Adipocyte (in vitro differentiated cells): ENCODE measurements around the gene EN1.

ENCODE experiments used
- DNase-seq: peaks from one replicate; pipeline ENCODE4 v3.0.0-alpha.2; 2015; ENCODE audit warnings: low read depth
- H3K27me3 ChIP-seq: replicated peaks from 2 replicates; pipeline ENCODE4 v1.7.0; 2013; ENCODE audit warnings: mild to moderate bottlenecking, low read length, moderate library complexity; ENCODE audit not compliant: control insufficient read depth, insufficient read depth
- H3K36me3 ChIP-seq: 2 replicates; pipeline ENCODE4 v1.7.0; 2013; ENCODE audit warnings: low read length, mild to moderate bottlenecking, moderate library complexity; ENCODE audit not compliant: control insufficient read depth, insufficient read depth, severe bottlenecking
- H3K4me1 ChIP-seq: 2 replicates; pipeline ENCODE4 v1.7.0; 2013; ENCODE audit warnings: mild to moderate bottlenecking, low read length, moderate library complexity; ENCODE audit not compliant: control insufficient read depth, insufficient read depth
- H3K4me3 ChIP-seq: 2 replicates; pipeline ENCODE4 v1.7.0; 2013; ENCODE audit warnings: mild to moderate bottlenecking, low read length, moderate library complexity
- H3K9ac ChIP-seq: 2 replicates; pipeline ENCODE4 v1.7.0; 2013; ENCODE audit warnings: mild to moderate bottlenecking, low read length, moderate library complexity
- H3K9me3 ChIP-seq: 2 replicates; pipeline ENCODE4 v1.7.0; 2013; ENCODE audit warnings: mild to moderate bottlenecking, low read length, moderate library complexity; ENCODE audit not compliant: control insufficient read depth

EN1 gene

DNA sequence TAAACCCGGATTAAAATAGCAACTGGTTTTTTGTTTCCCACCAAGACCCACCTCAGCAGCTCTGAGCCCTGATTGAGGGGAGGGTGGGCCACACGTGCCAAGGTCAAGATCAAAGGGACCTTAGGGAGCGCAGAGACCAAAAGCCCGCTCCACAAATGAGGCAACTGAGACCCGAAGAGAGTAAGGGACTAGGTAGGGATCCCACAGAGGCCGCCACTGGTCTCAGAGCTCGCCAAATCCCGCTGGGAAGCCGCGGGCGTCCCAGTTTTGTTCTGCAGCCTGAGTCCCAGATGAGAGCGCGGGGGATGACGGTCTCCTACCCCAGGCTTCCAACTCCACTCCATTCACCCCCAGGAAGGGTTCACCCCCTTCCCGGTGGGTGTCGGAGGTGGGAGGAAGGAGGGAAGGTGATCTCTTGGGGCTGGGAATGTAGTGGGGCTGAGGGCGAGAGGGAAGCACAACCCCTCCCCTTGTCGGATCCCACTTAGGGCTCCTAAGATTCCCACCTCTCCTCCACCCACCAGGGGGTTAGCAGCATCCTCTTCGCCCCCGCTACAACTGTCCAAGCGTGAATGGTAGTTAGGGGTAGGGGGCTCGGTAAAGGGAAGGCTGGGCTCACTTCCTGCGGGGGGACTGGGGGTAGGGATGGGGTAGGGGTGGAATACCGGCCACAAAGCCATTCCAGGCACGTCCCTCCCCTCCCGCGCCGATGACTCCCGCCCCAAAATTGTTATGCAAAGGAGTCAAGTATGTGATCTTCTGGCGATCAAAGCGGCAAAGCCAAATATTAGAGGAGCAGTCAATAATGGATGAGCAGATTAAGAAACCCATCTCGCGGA lies 7.3 kb upstream of the EN1 start:
- peak overlapping the region; percentile 82 for H3K4me3 ChIP-seq
- DNase-seq, result no peak
- H3K9me3 ChIP-seq, result no peaks in the 10 kb centered on the region
- peaks cover 37% of the 10 kb centered on the region for H3K27me3 ChIP-seq
- peak overlapping the region; percentile 79 for H3K9ac ChIP-seq
- H3K36me3 ChIP-seq, result no peaks in the 10 kb centered on the region
- H3K4me1 ChIP-seq, result peaks cover 17% of the 10 kb centered on the region

DNA sequence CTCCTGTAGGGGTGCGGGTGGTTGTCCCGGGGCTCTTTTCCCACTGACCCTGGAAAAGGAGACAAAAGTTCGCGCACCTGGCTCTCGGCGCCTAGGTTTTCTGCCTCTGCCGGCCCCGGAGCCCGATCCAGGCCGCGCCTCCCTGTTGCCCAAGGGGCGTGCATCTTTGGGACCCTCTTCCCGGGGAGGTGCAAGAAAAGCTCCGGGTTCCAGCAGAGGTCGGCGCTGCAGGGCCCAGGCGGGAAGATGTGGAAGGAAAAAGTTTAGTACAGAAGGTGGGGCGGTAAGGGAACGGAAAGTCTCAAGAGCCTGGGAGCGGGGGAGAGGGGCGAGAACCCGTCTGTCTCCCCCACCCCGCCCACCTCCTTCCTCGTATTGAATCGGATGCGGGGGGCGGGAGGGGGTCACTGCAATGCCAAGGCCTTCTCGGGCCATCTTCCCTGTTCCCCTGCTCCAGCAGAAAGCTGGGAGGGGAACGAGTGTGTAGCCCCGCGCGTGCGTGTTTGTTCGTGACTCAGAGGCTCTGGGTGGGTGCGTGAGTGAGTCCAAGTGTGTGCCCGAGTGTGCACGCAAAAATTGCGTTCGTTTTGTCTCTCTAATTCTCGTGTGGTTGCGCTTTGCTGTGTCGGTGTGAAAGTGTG lies 6.3 kb upstream of the EN1 start:
- Histone ChIP-seq H3K36me3 (no peaks in the 10 kb centered on the region), H3K27me3 (peaks cover 27% of the 10 kb centered on the region), H3K9ac (peak overlapping the region; percentile 67), H3K9me3 (no peaks in the 10 kb centered on the region), H3K4me3 (peak overlapping the region; percentile 69), H3K4me1 (peaks cover 21% of the 10 kb centered on the region)
- DNase-seq, result no peak

DNA sequence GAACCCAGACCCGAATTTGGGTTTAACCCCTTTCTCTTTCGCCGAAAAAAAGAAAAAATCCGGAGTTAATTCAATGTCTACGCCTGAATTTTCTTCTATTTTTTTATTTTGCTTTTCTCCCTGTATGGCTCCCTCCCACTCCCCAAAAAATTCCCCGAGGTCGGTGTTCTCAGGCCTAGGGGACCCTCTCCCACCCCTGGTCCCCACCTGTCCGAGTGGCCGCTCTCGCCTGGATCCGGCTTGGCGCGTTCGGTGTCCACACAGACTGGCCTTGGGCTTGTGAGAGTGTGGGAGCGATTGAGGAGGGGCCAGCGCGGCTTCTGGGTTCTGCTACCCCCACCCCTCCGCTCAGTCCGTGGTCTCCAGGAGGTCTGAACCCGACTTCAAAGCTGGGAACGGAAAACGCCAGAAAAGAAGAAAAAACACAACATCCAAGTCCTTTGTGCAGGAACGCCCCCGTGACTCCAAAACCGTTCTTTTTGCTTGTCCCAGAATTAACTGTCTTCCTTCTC lies 5.7 kb upstream of the EN1 start:
- Histone ChIP-seq H3K9ac (peak overlapping the region; percentile 67), H3K4me1 (peaks cover 27% of the 10 kb centered on the region), H3K36me3 (no peaks in the 10 kb centered on the region), H3K27me3 (peaks cover 23% of the 10 kb centered on the region), H3K4me3 (peak overlapping the region; percentile 69), H3K9me3 (no peaks in the 10 kb centered on the region)
- DNase-seq, result no peak

DNA sequence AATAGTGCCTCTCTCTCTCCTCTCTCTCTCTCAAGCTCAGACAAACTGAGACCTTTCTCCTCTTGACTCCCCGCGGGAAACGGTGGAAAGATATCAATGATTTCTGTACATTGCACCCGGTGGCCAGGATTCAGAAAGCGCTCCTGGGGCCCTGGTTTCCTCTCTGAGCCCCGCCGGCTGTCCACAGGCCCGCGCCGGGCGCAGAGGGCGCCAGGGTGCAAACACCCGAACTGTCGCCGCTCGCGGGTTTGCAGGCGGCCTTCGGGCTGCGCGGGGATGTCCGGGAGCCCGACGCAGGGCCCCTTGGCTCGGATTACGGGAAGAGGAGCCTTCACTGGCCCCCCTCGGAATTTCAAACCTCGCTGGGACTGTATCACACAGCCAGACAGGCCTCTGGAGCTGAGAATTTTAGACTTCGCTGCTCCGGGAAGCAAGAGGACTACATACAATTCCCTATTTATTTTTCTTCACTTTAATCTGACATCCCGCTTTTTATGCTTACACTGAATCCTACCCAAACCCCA lies 5.2 kb upstream of the EN1 start:
- Histone ChIP-seq H3K4me3 (peak overlapping the region; percentile 69), H3K27me3 (peaks cover 18% of the 10 kb centered on the region)

DNA sequence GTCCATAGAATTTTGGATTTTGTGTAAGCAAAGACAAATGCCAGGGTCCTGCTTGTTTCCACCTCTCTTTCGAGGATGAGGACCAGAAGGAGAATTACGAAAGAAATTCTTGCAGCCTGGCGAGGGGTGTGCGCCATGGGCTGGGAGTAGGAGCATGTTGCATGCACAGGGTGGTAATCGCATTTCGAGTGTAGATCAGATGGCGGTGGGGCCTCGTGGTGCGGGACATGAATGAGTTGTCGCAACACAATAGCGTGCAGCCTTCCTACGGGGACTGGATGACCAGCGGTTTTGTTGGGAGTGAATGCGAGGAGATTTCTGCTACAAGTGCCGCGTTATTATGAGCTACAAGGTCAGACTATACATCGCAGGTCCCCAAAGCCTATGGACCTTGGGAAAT lies 4.2 kb upstream of the EN1 start:
- no peak for DNase-seq
- H3K9me3 ChIP-seq, result no peaks in the 10 kb centered on the region
- no peak overlapping the region for H3K4me3 ChIP-seq
- H3K4me1 ChIP-seq, result peaks cover 19% of the 10 kb centered on the region
- no peaks in the 10 kb centered on the region for H3K36me3 ChIP-seq
- H3K9ac ChIP-seq, result no peak overlapping the region
- peaks cover 8% of the 10 kb centered on the region for H3K27me3 ChIP-seq

More for the DNA sequence above, 5.2 kb upstream of the EN1 start:
- Histone ChIP-seq H3K9me3 (no peaks in the 10 kb centered on the region), H3K9ac (peak overlapping the region; percentile 67), H3K4me1 (peaks cover 23% of the 10 kb centered on the region), H3K36me3 (no peaks in the 10 kb centered on the region)
- no peak for DNase-seq

DNA sequence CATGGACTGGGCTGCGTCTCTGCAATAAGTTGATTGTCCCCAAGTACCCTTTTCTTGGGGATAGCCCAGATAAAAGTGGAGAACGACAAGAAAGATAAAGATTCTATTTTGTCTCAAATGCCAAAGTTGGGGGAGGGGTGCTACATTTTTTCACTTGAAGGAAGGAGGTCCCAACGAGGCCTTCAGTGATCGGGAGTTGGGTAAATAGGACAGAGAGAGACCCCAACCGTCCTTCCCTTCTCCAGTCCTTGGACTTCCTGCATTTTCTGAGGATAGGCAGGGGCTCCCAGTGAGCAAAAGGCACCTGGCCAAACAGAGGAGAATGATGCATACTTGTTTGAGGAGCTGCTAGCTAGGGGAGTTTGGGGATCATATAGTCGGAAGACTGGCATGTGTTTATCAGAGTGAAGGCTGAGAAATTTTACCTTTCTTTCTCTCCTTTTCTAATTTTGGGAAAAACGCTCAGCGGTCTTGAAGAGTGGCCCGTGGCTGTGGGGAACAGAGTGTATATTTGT lies 3.5 kb upstream of the EN1 start:
- Histone ChIP-seq H3K27me3 (peaks cover under 1% of the 10 kb centered on the region), H3K9me3 (no peaks in the 10 kb centered on the region), H3K4me1 (peaks cover 14% of the 10 kb centered on the region), H3K36me3 (no peaks in the 10 kb centered on the region), H3K9ac (no peak overlapping the region), H3K4me3 (no peak overlapping the region)
- no peak for DNase-seq

DNA sequence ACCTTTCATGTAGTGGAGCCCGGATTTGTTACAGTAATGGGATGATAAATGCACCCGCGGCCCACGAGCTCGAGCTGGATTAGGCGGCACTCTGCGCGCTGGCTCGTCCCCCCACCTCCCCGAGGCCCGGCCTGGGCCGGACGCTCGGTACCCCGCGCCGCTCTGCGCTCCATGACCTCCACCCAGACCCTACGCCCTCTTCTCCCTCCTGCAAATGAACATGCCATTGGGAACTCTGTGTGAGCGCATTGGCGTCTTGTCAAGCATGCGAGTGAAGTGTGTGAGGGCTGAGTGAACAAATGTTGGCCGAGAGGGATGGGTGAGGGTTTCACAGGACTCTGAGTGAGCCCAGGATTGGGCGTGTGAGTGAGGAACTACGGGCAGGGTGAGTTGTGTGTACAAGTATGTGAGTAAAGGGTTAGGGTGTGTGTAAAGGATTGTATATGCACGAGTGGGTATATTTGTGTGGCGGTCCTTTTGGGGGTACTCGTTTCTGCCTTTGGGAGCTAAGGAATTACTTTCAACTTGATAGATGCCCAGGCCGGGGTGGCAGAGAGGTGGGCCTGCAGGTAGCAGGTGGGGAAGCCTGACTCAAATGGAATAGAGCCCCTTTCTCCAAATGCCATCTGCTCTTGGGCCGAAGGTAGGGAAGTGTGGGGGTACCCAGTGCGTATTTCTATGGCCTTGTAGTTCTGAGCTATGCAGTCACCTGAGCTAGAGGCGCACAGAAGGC lies 2.9 kb upstream of the EN1 start:
- Histone ChIP-seq H3K27me3 (no peaks in the 10 kb centered on the region), H3K36me3 (no peaks in the 10 kb centered on the region), H3K9me3 (no peaks in the 10 kb centered on the region), H3K4me3 (no peak overlapping the region), H3K4me1 (peaks cover 12% of the 10 kb centered on the region), H3K9ac (no peak overlapping the region)
- DNase-seq, result no peak

DNA sequence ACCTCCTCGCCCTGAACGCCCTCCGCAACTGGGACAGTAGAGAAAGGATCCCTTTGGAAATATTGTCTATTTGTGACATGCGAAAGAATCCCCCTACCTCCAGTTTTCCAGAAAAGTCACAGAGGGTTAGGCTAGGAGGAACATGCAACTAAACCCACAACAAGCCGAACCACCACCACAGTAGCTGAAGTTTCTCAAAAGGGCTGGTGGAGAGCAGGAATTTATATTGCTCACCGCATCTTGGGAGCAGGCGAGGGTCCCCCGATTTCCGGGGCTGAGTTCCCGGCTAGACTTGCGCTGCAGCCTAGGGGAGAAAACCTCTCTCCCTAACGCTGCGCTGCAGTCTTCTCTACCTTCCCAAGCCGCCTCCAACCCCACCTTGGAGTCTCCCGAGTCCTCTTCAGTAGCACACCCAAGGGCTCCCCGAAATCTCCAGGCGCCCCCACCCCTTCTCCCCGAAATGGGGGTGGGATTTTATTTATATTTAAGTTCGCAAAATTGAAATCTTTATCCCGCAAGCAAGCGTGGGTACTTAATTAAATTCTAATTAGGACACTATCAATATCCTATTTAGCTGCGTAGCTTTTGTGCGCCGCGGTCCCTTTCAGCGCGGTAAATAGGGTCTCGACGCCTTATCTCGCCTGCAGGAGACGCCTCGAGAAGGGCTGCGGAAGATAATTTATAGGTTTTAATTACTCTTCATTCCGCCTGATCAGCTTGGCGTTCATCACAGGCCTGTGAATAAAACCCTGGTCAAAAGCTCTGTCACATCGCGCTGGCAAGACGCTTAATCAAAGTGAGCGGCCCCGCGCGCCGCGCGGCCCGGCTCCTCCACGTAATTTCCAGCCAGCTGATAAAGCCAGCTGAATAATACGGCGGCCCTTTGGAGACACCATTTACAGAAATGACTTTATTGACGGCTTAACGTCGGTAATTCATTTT lies 2.0 kb upstream of the EN1 start:
- Histone ChIP-seq H3K9me3 (no peaks in the 10 kb centered on the region), H3K36me3 (peaks cover 4% of the 10 kb centered on the region), H3K9ac (peak overlapping the region; percentile 92), H3K4me1 (peaks cover 12% of the 10 kb centered on the region), H3K27me3 (no peaks in the 10 kb centered on the region), H3K4me3 (no peak overlapping the region)
- no peak for DNase-seq

DNA sequence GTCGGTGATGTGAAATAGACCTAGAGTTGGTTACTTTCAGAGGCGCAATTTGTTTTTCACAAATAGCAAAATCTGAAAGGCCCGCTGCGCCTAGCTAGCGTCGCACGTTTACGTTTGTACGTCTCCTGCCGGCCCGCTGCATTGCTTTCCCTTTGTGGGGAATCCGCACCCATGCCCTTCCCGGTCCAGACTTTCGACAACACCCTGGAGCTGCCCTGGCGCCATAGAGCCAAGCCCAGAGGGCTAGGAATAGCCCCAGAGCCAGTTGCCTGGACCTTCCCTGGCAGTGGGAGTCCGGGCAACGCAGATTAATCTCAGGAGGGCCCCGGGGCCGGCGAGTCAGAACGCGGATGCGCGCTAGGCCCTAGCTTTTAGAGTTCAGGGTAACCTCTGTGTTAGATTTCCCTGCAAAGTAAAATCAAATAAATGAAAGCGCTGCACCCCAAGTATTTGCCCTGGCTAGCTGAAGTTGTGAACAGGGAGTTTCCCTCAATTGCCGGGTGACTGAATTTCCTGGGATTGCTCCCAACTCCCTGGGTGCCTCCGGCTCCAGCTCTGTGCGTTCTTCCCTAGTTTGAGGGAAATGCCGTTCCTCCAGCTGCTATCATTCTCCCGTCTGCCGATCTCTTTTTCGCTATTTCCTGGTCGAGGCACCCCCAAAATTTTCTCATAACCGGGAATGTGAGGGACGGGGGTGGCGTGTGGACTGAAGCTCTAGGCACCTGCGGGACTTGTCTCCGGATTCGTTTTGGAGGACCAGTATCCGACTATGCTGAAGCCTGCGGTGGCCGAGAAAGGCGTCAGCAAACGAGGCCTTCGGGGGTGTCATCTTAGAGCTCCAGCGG lies 1.2 kb upstream of the EN1 start:
- DNase-seq, result no peak
- Histone ChIP-seq H3K27me3 (no peaks in the 10 kb centered on the region), H3K4me3 (peak overlapping the region; percentile 86), H3K36me3 (peaks cover 4% of the 10 kb centered on the region), H3K9ac (peak overlapping the region; percentile 92), H3K9me3 (no peaks in the 10 kb centered on the region), H3K4me1 (peaks cover 18% of the 10 kb centered on the region)
